PC-9 (cell line): ENCODE measurements around the gene UBAP2.

Source experiments
- CTCF ChIP-seq: fragments of 200-600 bp; sonication (generic); conservative IDR thresholded peaks from 2 replicates; pipeline ENCODE4 v1.6.1; 2017; ENCODE audit warnings: mixed run types, antibody characterized with exemption, mild to moderate bottlenecking, moderate library complexity
- EZH2 ChIP-seq: fragments of 200-600 bp; sonication (generic); IDR thresholded peaks from 2 replicates; pipeline ENCODE4 v1.8.0; 2017; ENCODE audit warnings: antibody characterized with exemption, low read depth

GRCh38 chr9:34097865-34098264, 49.2 kb upstream of the UBAP2 start:
- TF ChIP-seq CTCF (no peak), EZH2 (no peak)
